ENCODE measurements around the gene CHD5.

The CHD5 gene

GRCh38 chr1:6123083-6123482 is 57.0 kb downstream of the CHD5 start:
- no peak overlapping the region for H3K4me3 ChIP-seq (ENCODE audit: low read depth, low read length)
- no peak for DNase-seq (ENCODE audit: low read depth)

- DNase-seq (ENCODE audit: low read depth) = no peak
- no peak overlapping the region for H3K4me3 ChIP-seq (ENCODE audit: low read depth, low read length)
Measured at GRCh38 chr1:6121651-6122370, 58.3 kb downstream of the CHD5 start.

GRCh38 chr1:6121021-6121421 is 59.1 kb downstream of the CHD5 start:
- no peak for DNase-seq (ENCODE audit: low read depth)
- H3K4me3 ChIP-seq (ENCODE audit: low read depth, low read length) = no peak overlapping the region

GRCh38 chr1:6118415-6118814 is 61.7 kb downstream of the CHD5 start:
- H3K4me3 ChIP-seq (ENCODE audit: low read depth, low read length) = no peak overlapping the region
- no peak for DNase-seq (ENCODE audit: low read depth)

- H3K4me3 ChIP-seq (ENCODE audit: low read depth, low read length) = no peak overlapping the region
- DNase-seq (ENCODE audit: low read depth) = no peak
Measured at GRCh38 chr1:6117624-6118023, 62.5 kb downstream of the CHD5 start.

GRCh38 chr1:6117064-6117463 is 63.1 kb downstream of the CHD5 start:
- no peak overlapping the region for H3K4me3 ChIP-seq (ENCODE audit: low read depth, low read length)
- no peak for DNase-seq (ENCODE audit: low read depth)

GRCh38 chr1:6116137-6116536 is 64.0 kb downstream of the CHD5 start:
- H3K4me3 ChIP-seq (ENCODE audit: low read depth, low read length) = no peak overlapping the region
- no peak for DNase-seq (ENCODE audit: low read depth)

GRCh38 chr1:6113745-6114144 is 66.4 kb downstream of the CHD5 start:
- DNase-seq (ENCODE audit: low read depth) = no peak

GRCh38 chr1:6113116-6113515 is 67.0 kb downstream of the CHD5 start:
- DNase-seq (ENCODE audit: low read depth) = no peak
- H3K4me3 ChIP-seq (ENCODE audit: low read depth, low read length) = no peak overlapping the region

More at GRCh38 chr1:6113745-6114144, 66.4 kb downstream of the CHD5 start:
- no peak overlapping the region for H3K4me3 ChIP-seq (ENCODE audit: low read depth, low read length)

- no peak overlapping the region for H3K4me3 ChIP-seq (ENCODE audit: low read depth, low read length)
Measured at GRCh38 chr1:6112690-6113005, 67.5 kb downstream of the CHD5 start.

GRCh38 chr1:6111991-6112689 is 68.0 kb downstream of the CHD5 start:
- DNase-seq (ENCODE audit: low read depth) = no peak
- H3K4me3 ChIP-seq (ENCODE audit: low read depth, low read length) = no peak overlapping the region

More at GRCh38 chr1:6112690-6113005, 67.5 kb downstream of the CHD5 start:
- no peak for DNase-seq (ENCODE audit: low read depth)

GRCh38 chr1:6111571-6111970 is 68.5 kb downstream of the CHD5 start:
- H3K4me3 ChIP-seq (ENCODE audit: low read depth, low read length) = no peak overlapping the region
- DNase-seq (ENCODE audit: low read depth) = no peak

- no peak overlapping the region for H3K4me3 ChIP-seq (ENCODE audit: low read depth, low read length)
- DNase-seq (ENCODE audit: low read depth) = no peak
Measured at GRCh38 chr1:6110326-6110725, 69.8 kb downstream of the CHD5 start.

GRCh38 chr1:6109688-6110087 is 70.4 kb downstream of the CHD5 start:
- no peak for DNase-seq (ENCODE audit: low read depth)
- no peak overlapping the region for H3K4me3 ChIP-seq (ENCODE audit: low read depth, low read length)

- H3K4me3 ChIP-seq (ENCODE audit: low read depth, low read length) = no peak overlapping the region
- DNase-seq (ENCODE audit: low read depth) = no peak
Measured at GRCh38 chr1:6108937-6109614, 71.0 kb downstream of the CHD5 start.

- H3K4me3 ChIP-seq (ENCODE audit: low read depth, low read length) = no peak overlapping the region
- DNase-seq (ENCODE audit: low read depth) = no peak
Measured at GRCh38 chr1:6108476-6108875, 71.6 kb downstream of the CHD5 start.

GRCh38 chr1:6107409-6108356 is 72.4 kb downstream of the CHD5 start:
- no peak overlapping the region for H3K4me3 ChIP-seq (ENCODE audit: low read depth, low read length)
- no peak for DNase-seq (ENCODE audit: low read depth)

- H3K4me3 ChIP-seq (ENCODE audit: low read depth, low read length) = no peak overlapping the region
- DNase-seq (ENCODE audit: low read depth) = no peak
Measured at GRCh38 chr1:6106977-6107376, 73.1 kb downstream of the CHD5 start.

- no peak for DNase-seq (ENCODE audit: low read depth)
- no peak overlapping the region for H3K4me3 ChIP-seq (ENCODE audit: low read depth, low read length)
Measured at GRCh38 chr1:6106321-6106731, 73.8 kb downstream of the CHD5 start.

GRCh38 chr1:6105763-6106162 is 74.4 kb downstream of the CHD5 start:
- no peak for DNase-seq (ENCODE audit: low read depth)
- H3K4me3 ChIP-seq (ENCODE audit: low read depth, low read length) = no peak overlapping the region

Measured in skeletal muscle cell (primary cell).